RWPE2 (cell line): ENCODE results near the gene EPHA6.

Source experiments
- ATAC-seq: fragments of 200-7000 bp; cut with Tn5 transposase; 3 replicates; pipeline ENCODE4 v1.9.1; 2021; ENCODE audit warnings: low read depth
- DNase-seq: peaks from one replicate; pipeline ENCODE4 v3.0.0-alpha.2; 2020; ENCODE audit warnings: low spot score
- H3K27ac ChIP-seq: fragments of 450-650 bp; 2 replicates; pipeline ENCODE4 v1.5.1; 2017; ENCODE audit warnings: mild to moderate bottlenecking; ENCODE audit not compliant: poor library complexity, severe bottlenecking
- H3K27me3 ChIP-seq: fragments of 250-450 bp; sonication (Bioruptor Pico); 2 replicates; pipeline ENCODE4 v1.5.1; 2021; ENCODE audit warnings: mild to moderate bottlenecking, moderate library complexity; ENCODE audit not compliant: insufficient read depth, poor library complexity, severe bottlenecking
- H3K36me3 ChIP-seq: fragments of 250-450 bp; sonication (Bioruptor Pico); 2 replicates; pipeline ENCODE4 v1.5.1; 2020; ENCODE audit warnings: low read depth, mild to moderate bottlenecking, moderate library complexity
- H3K4me1 ChIP-seq: fragments of 250-450 bp; sonication (Bioruptor Pico); 2 replicates; pipeline ENCODE4 v1.5.1; 2021; ENCODE audit warnings: mild to moderate bottlenecking, moderate library complexity; ENCODE audit not compliant: insufficient read depth, poor library complexity, severe bottlenecking
- H3K4me3 ChIP-seq: fragments of 250-450 bp; sonication (Bioruptor Pico); 2 replicates; pipeline ENCODE4 v1.5.1; 2021; ENCODE audit warnings: mild to moderate bottlenecking, moderate library complexity; ENCODE audit not compliant: severe bottlenecking
- H3K9me3 ChIP-seq: fragments of 250-450 bp; sonication (Bioruptor Pico); 2 replicates; pipeline ENCODE4 v1.5.1; 2021; ENCODE audit warnings: mild to moderate bottlenecking, moderate library complexity; ENCODE audit not compliant: severe bottlenecking
- TF ChIP-seq, protein P1 (sequence below): fragments of 450-650 bp; IDR thresholded peaks from one replicate; pipeline ENCODE4 v1.5.1; 2017; ENCODE audit warnings: mild to moderate bottlenecking, moderate library complexity; ENCODE audit not compliant: poor library complexity, severe bottlenecking

EPHA6 gene

DNA sequence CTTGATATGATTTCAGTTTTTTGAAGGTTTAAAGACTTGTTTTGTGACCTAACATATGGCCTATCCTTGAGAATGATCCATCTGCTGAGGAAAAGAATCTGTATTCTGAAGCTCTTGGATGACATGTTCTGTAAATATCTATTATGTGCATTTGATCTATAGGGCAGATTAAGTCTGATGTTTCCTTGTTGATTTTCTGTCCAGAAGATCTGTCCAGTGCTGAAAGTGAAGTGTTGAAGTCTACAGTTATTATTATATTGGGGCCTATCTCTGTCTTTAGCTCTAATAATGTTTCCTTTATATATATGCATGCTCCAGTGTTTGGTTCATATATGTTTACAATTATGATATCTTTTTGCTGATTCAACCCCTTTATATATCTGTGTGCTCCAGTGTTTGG, 362.8 kb downstream of the EPHA6 start:
- Histone ChIP-seq H3K4me1 (no peaks in the 10 kb centered on the region), H3K36me3 (no peaks in the 10 kb centered on the region), H3K27me3 (no peaks in the 10 kb centered on the region), H3K27ac (no peak overlapping the region), H3K9me3 (no peaks in the 10 kb centered on the region), H3K4me3 (no peak overlapping the region)
- TF ChIP-seq, protein P1, sequence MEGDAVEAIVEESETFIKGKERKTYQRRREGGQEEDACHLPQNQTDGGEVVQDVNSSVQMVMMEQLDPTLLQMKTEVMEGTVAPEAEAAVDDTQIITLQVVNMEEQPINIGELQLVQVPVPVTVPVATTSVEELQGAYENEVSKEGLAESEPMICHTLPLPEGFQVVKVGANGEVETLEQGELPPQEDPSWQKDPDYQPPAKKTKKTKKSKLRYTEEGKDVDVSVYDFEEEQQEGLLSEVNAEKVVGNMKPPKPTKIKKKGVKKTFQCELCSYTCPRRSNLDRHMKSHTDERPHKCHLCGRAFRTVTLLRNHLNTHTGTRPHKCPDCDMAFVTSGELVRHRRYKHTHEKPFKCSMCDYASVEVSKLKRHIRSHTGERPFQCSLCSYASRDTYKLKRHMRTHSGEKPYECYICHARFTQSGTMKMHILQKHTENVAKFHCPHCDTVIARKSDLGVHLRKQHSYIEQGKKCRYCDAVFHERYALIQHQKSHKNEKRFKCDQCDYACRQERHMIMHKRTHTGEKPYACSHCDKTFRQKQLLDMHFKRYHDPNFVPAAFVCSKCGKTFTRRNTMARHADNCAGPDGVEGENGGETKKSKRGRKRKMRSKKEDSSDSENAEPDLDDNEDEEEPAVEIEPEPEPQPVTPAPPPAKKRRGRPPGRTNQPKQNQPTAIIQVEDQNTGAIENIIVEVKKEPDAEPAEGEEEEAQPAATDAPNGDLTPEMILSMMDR = no peak
- DNase-seq (no peak), ATAC-seq (no peak)

DNA sequence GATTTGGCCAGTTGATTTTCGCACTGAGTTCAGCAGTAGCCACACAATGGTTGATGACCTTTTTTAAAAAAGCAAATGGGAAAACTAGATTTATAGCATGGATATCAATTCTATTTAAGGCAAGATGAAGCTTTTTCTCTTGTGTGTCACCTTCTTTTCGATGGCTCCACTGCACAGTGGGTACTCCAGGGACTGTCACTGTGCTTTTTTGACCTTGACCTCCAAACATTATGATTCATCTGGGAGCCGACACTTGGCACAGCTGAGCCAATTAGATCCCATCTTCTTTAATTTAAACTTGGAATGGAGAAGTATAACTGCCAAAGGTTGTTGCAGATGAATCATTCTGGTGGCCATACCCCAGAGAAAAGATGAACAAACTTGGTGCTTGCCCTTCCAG, 367.3 kb downstream of the EPHA6 start:
- TF ChIP-seq, protein P1 = no peak

DNA sequence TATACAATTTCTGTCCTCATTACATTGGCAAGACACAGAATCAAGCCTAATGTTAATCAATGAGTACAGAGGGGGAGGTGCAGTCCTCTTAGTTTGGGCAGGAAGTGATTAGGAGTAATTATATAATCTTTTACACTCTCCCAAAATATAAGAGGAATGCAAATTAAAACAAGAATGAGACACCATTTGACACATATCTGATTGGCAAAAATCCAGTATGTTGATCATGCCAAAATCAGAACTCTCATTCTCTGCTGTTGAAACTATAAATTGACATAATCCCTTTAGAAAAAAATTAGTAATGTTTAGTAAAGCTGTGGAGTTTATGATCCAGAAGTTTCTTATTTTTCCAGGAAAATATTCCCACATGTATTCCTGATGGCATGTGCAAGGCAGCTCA, 373.4 kb downstream of the EPHA6 start:
- no peak for DNase-seq
- TF ChIP-seq, protein P1 = no peak

More for the DNA sequence above, 367.3 kb downstream of the EPHA6 start:
- no peak overlapping the region for H3K27ac ChIP-seq
- H3K36me3 ChIP-seq = no peaks in the 10 kb centered on the region
- H3K27me3 ChIP-seq = no peaks in the 10 kb centered on the region
- ATAC-seq = no peak
- H3K4me1 ChIP-seq = no peaks in the 10 kb centered on the region
- H3K9me3 ChIP-seq = no peaks in the 10 kb centered on the region
- no peak overlapping the region for H3K4me3 ChIP-seq
- no peak for DNase-seq

GRCh38 chr3:97189835-97190234, 375.4 kb downstream of the EPHA6 start:
- no peaks in the 10 kb centered on the region for H3K9me3 ChIP-seq
- no peak overlapping the region for H3K4me3 ChIP-seq
- DNase-seq = no peak
- no peak overlapping the region for H3K27ac ChIP-seq
- H3K36me3 ChIP-seq = no peaks in the 10 kb centered on the region
- ATAC-seq = no peak
- no peaks in the 10 kb centered on the region for H3K4me1 ChIP-seq
- H3K27me3 ChIP-seq = no peaks in the 10 kb centered on the region
- TF ChIP-seq, protein P1 = no peak

More for the DNA sequence above, 373.4 kb downstream of the EPHA6 start:
- H3K36me3 ChIP-seq = no peaks in the 10 kb centered on the region
- H3K4me1 ChIP-seq = no peaks in the 10 kb centered on the region
- H3K27ac ChIP-seq = no peak overlapping the region
- no peaks in the 10 kb centered on the region for H3K27me3 ChIP-seq
- H3K9me3 ChIP-seq = no peaks in the 10 kb centered on the region
- no peak for ATAC-seq
- no peak overlapping the region for H3K4me3 ChIP-seq

GRCh38 chr3:97197083-97197482, 382.7 kb downstream of the EPHA6 start:
- Histone ChIP-seq H3K4me1 (no peaks in the 10 kb centered on the region), H3K4me3 (no peak overlapping the region), H3K27me3 (no peaks in the 10 kb centered on the region), H3K27ac (no peak overlapping the region), H3K9me3 (no peaks in the 10 kb centered on the region), H3K36me3 (no peaks in the 10 kb centered on the region)
- TF ChIP-seq, protein P1 = no peak
- ATAC-seq = no peak
- DNase-seq = no peak
